ENCODE results near the gene DIP2B.

DNA sequence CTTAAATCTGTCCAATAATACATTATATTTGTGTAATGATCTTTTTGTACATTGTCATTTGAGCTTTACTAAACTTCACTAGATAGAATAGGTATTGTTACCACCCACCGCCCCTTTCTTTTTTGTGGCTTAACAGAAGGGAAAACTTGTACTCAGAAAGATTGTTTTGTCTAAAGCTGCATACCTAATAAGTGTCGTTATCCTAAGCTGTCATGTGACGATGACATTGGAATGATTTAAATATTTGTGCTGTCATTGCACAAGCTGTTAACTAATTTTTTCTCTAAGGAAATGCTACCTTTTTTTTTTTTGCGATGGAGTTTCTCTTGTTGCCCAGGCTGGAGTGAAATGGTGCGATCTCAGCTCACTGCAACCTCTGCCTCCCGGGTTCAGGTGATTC, 3.6 kb downstream of the DIP2B start:
- no peak for TF ChIP-seq CTCF (IDR thresholded peaks at IDR 0.05)
- TF ChIP-seq NFE2L2 (conservative IDR thresholded peaks at IDR 0.05; ENCODE audit: low read length) = no peak
- TF ChIP-seq KDM5A (IDR thresholded peaks at IDR 0.05) = no peak
- TF ChIP-seq HMGXB4 (CRISPR knock-in tag; IDR thresholded peaks at IDR 0.05; ENCODE audit: borderline replicate concordance) = no peak
- no peak for TF ChIP-seq JUNB (IDR thresholded peaks at IDR 0.05)
- no peak for TF ChIP-seq POLR2A (IDR thresholded peaks at IDR 0.05; ENCODE audit: low read length)
- TF ChIP-seq USF2 (IDR thresholded peaks at IDR 0.05) = no peak

Data from A549 (cell line).